ENCODE results near the gene ADGRF1.

- TF ChIP-seq, protein P1, sequence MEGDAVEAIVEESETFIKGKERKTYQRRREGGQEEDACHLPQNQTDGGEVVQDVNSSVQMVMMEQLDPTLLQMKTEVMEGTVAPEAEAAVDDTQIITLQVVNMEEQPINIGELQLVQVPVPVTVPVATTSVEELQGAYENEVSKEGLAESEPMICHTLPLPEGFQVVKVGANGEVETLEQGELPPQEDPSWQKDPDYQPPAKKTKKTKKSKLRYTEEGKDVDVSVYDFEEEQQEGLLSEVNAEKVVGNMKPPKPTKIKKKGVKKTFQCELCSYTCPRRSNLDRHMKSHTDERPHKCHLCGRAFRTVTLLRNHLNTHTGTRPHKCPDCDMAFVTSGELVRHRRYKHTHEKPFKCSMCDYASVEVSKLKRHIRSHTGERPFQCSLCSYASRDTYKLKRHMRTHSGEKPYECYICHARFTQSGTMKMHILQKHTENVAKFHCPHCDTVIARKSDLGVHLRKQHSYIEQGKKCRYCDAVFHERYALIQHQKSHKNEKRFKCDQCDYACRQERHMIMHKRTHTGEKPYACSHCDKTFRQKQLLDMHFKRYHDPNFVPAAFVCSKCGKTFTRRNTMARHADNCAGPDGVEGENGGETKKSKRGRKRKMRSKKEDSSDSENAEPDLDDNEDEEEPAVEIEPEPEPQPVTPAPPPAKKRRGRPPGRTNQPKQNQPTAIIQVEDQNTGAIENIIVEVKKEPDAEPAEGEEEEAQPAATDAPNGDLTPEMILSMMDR (IDR thresholded peaks at IDR 0.05; ENCODE audit: insufficient read depth, low read length, poor library complexity, severe bottlenecking) = no peak
- TF ChIP-seq EZH2phosphoT487 (conservative IDR thresholded peaks at IDR 0.05; ENCODE audit: low read length) = no peak
Measured at GRCh38 chr6:47072667-47073066, 30.5 kb upstream of the ADGRF1 start.
